DMS114 treated with DMSO at 0.1 percent for 48 hours (cell line): ENCODE data around the gene SLC6A8.
"Not testable (repeated sequence)": the region's sequence is repeated elsewhere in the genome, so short reads cannot be mapped to it uniquely, and the experiment has no call there.

Experiments
- DNase-seq: peaks from one replicate; lab custom pipeline; 2025; ENCODE audit not compliant: unreplicated experiment; lab: John Stamatoyannopoulos, UW

Gene SLC6A8

DNA sequence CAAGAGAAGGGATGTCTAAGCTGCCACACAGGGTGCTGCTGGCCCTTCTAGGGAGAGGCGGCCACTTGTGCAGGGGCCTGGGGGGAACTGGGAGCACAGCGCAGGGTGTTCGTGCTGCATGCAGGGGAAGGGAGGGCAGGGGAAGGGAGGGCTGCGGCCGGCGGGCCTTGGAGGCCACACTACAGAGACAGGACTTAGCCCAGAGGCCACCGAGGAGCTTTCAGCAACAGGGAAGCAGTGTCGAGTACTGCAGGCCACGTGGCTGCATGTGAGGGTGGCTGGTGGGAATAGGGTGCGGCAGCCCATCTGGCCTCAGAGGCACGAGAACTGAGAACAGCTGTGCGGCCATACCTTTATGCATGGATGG lies 57.3 kb downstream of the SLC6A8 start:
- DNase-seq = not testable (repeated sequence)
